Gastrocnemius medialis (tissue), 4 donors: ENCODE measurements around the gene EOMES. TPM values are rescaled to one million over a fixed set of nuclear protein-coding genes. Genes with fewer than 3 reads are reported as not detected.

Experiments used
- ATAC-seq, 2 donors: fragments of 150-250 bp; one replicate each; pipeline ENCODE4 v1.9.1; 2016
- DNase-seq, 2 donors: peaks; one replicate each; pipeline ENCODE4 v3.0.0-alpha.2; 2019
- H3K27ac ChIP-seq, 4 donors: fragments of 200-600 bp; sonication (generic); 1 replicate in 1 of 4; 2 replicates in 3 of 4; pipeline ENCODE4 v1.5.1; 2016 to 2018; ENCODE audit warnings: mild to moderate bottlenecking in 2 of 4, moderate library complexity in 1 of 4
- H3K27me3 ChIP-seq, 3 donors: fragments of 200-600 bp; sonication (generic) in 2 of 3; 1 replicate in 1 of 3; 2 replicates in 2 of 3; pipeline versions ENCODE4 v1.5.1 to v1.6.0; 2016 to 2019; ENCODE audit warnings: mild to moderate bottlenecking in 1 of 3, moderate library complexity in 1 of 3
- H3K36me3 ChIP-seq, 2 donors: fragments of 200-600 bp; sonication (generic) in 1 of 2; one replicate each; pipeline ENCODE4 v1.5.1; 2017 to 2018
- H3K4me1 ChIP-seq, 2 donors: fragments of 200-600 bp; sonication (generic) in 1 of 2; one replicate each; pipeline ENCODE4 v1.5.1; 2016 to 2017; ENCODE audit warnings: mild to moderate bottlenecking in 2 of 2
- H3K4me3 ChIP-seq, 4 donors: fragments of 200-600 bp; sonication (generic) in 3 of 4; 1 replicate in 1 of 4; 2 replicates in 3 of 4; pipeline ENCODE4 v1.5.1; 2016 to 2019; ENCODE audit warnings: mild to moderate bottlenecking in 2 of 4
- H3K9me3 ChIP-seq, 3 donors: fragments of 200-600 bp; sonication (generic) in 2 of 3; 1 replicate in 1 of 3; 2 replicates in 2 of 3; pipeline ENCODE4 v1.5.1; 2016 to 2019
- POLR2A ChIP-seq, 2 donors: fragments of 450-650 bp; IDR thresholded peaks; one replicate each; pipeline ENCODE4 v1.6.1; 2017; ENCODE audit warnings: antibody characterized with exemption in 2 of 2, mild to moderate bottlenecking in 2 of 2, moderate library complexity in 2 of 2
- in situ Hi-C, 4 donors: fragments of 200-750 bp; cut with MboI; loops; one replicate each; pipeline versions ENCODE4 v1.15.0 to v1.8.0; 2017; ENCODE audit warnings: low sequenced_read_pairs in 4 of 4
- intact Hi-C: fragments of 100-400 bp; cut with DNase I; formaldehyde crosslinking; loops from one replicate; pipeline ENCODE4 v1.15.1; 2023; ENCODE audit warnings: low total_unique reads
- total RNA-seq, 4 donors: library from RNA; depleted of rRNA; stranded (reverse); fragments of >200 nt; gene quantifications; one replicate each; pipeline versions ENCODE4 v1.1.0 to v1.2.3, GENCODE V29; 2016
- TF ChIP-seq, protein P1 (sequence below), 5 experiments: fragments of 450-650 bp in 3 of 5; fragments of 200-600 bp in 2 of 5; sonication (generic) in 2 of 5; IDR thresholded peaks in 4 of 5; conservative IDR thresholded peaks in 1 of 5; 1 replicate in 4 of 5; 2 replicates in 1 of 5; pipeline ENCODE4 v1.5.1; 2016 to 2019; ENCODE audit warnings: antibody characterized with exemption in 5 of 5, mild to moderate bottlenecking in 3 of 5, moderate library complexity in 3 of 5

Gene EOMES
- total RNA-seq, 4 donors from 2014 or later, result not detected

DNA sequence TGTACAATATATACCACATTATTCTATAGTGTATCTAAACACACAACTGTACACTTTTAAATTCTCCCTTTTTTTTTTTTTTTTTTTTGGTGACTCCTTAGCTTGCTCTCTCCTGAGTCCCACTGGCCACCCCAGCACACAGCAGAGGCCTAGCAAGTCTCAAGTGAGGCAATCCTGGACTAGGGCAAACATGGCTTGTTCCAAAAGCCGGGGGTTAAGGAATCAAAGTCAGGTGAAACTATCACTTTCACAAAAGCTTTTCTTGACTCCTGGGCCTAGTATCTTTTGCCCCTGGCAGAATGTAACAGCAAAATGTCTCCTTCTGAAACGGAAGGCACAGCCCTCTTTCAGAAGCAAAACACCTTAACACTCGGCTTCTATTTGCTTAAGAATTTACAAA is 5.8 kb downstream of the EOMES start:
- TF ChIP-seq POLR2A (IDR thresholded peaks at IDR 0.05), result no peak
- TF ChIP-seq, protein P1, sequence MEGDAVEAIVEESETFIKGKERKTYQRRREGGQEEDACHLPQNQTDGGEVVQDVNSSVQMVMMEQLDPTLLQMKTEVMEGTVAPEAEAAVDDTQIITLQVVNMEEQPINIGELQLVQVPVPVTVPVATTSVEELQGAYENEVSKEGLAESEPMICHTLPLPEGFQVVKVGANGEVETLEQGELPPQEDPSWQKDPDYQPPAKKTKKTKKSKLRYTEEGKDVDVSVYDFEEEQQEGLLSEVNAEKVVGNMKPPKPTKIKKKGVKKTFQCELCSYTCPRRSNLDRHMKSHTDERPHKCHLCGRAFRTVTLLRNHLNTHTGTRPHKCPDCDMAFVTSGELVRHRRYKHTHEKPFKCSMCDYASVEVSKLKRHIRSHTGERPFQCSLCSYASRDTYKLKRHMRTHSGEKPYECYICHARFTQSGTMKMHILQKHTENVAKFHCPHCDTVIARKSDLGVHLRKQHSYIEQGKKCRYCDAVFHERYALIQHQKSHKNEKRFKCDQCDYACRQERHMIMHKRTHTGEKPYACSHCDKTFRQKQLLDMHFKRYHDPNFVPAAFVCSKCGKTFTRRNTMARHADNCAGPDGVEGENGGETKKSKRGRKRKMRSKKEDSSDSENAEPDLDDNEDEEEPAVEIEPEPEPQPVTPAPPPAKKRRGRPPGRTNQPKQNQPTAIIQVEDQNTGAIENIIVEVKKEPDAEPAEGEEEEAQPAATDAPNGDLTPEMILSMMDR (IDR thresholded peaks at IDR 0.05 in 4 of 5, conservative IDR thresholded peaks at IDR 0.05 in 1 of 5), result no peak
- Histone ChIP-seq H3K36me3 (no peaks in the 10 kb centered on the region), H3K27me3 (peaks cover 70 to 98% (median 75%) of the 10 kb centered on the region in 3 donors), H3K4me1 (peaks cover 10 to 30% of the 10 kb centered on the region in 2 donors), H3K9me3 (no peaks in the 10 kb centered on the region), H3K4me3 (no peak overlapping the region), H3K27ac (no peak overlapping the region)
- intact Hi-C loops, result no loop called here
- ATAC-seq (no peak), DNase-seq (no peak)
- in situ Hi-C loops, result loop anchor here (10.0 to 25.0 kb wide), 4 partner anchors 546 to 608 kb away; no protein-coding TSS in a partner anchor

DNA sequence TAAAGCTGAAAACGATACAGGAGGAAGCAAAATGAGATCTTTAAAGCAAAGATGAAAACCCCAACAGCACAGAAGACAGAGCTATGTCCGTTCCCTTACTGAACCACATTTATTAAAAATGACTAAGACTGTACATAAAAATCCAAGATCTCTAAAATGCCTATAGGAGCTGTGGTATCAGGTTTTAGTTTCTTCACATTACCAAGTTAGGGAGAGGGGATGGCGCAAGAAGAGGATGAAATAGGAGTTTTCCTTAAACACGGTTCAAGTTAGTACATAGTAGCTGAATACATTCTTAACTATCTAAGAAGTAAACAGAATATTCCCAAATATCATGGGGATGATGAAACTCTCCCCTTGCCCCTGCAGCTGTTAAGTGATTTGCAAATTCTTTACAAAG is 6.3 kb downstream of the EOMES start:
- peaks cover 10 to 26% of the 10 kb centered on the region in 2 donors for H3K4me1 ChIP-seq
- no peaks in the 10 kb centered on the region for H3K9me3 ChIP-seq
- in situ Hi-C loops, result loop anchor here (10.0 to 25.0 kb wide), 4 partner anchors 546 to 609 kb away; no protein-coding TSS in a partner anchor
- no peak overlapping the region for H3K4me3 ChIP-seq
- TF ChIP-seq, protein P1 (IDR thresholded peaks at IDR 0.05 in 4 of 5, conservative IDR thresholded peaks at IDR 0.05 in 1 of 5), result no peak
- H3K27me3 ChIP-seq, result peaks cover 66 to 96% (median 71%) of the 10 kb centered on the region in 3 donors
- no peak for DNase-seq
- intact Hi-C loops, result no loop called here
- no peak for ATAC-seq
- no peak overlapping the region for H3K27ac ChIP-seq
- H3K36me3 ChIP-seq, result no peaks in the 10 kb centered on the region

DNA sequence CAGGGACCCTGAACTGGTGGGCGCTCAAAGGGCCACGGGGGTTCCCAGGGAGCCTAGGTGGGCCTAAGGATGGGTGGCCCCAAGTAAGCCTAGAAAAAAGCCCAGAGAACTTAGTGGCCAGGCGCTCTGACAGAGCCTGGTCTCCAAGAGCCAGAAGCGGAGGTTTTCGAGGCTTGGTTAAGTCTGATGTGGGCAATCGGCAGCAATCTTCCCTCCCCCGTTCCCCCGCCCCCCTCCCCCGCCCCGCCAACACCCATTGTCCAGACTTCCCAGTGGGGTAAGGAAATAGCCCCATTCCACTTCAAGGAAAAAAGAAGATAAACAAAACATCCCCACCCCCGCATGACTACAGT is 6.7 kb downstream of the EOMES start:
- TF ChIP-seq, protein P1 (IDR thresholded peaks at IDR 0.05 in 4 of 5, conservative IDR thresholded peaks at IDR 0.05 in 1 of 5), result no peak
- no peak for TF ChIP-seq POLR2A (IDR thresholded peaks at IDR 0.05)
- ATAC-seq (no peak), DNase-seq (no peak)
- H3K9me3 ChIP-seq, result no peaks in the 10 kb centered on the region
- H3K27ac ChIP-seq, result no peak overlapping the region
- H3K4me1 ChIP-seq, result peaks cover 10 to 23% of the 10 kb centered on the region in 2 donors
- intact Hi-C loops, result no loop called here
- H3K27me3 ChIP-seq, result peaks cover 61 to 92% (median 69%) of the 10 kb centered on the region in 3 donors
- in situ Hi-C loops, result loop anchor here (10.0 to 25.0 kb wide), 4 partner anchors 547 to 609 kb away; no protein-coding TSS in a partner anchor
- H3K36me3 ChIP-seq, result no peaks in the 10 kb centered on the region
- H3K4me3 ChIP-seq, result no peak overlapping the region

DNA sequence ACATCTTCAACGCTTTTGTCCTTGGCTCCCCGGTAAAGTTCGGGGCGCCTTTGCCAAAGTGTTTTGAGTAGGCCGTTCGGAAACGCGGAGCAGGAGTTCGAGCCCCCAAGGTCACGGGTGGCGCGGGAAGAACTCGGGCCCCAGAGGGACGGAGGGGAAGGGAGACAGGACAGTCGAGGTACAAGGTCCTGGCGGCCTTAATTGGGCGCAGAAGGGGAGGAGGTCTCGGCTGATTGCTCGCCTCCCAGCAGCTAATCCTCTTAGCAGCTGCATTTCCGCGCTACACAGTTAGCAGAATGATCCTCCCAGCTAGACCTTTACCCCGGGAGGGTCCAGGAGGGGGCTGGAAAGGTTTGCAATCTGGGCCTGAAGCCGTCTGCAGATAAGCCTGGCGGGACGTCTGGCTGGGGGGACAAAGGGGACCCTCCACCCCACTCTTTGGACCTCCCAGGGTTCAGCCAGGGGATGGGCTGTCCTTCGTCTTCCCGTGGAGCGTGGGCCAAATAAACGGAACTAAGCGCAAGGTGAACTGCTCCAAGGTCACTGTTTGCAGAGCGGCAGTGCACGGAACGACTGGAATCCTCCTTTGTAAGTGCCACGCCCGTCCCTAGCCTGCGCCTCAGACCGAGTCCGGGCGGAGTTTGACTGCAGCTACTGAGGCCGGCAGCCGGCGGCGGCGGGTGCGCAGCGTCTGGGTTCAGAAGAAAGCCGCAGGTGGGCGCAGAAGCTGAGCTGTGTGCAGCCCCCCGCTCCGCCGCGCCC is 7.2 kb downstream of the EOMES start:
- Histone ChIP-seq H3K4me1 (peaks cover 10 to 23% of the 10 kb centered on the region in 2 donors), H3K27me3 (peaks cover 57 to 86% (median 67%) of the 10 kb centered on the region in 3 donors), H3K9me3 (no peaks in the 10 kb centered on the region), H3K36me3 (no peaks in the 10 kb centered on the region), H3K27ac (no peak overlapping the region), H3K4me3 (no peak overlapping the region)
- in situ Hi-C loops (loop anchor here (10.0 to 25.0 kb wide), 4 partner anchors 547 to 610 kb away; no protein-coding TSS in a partner anchor), intact Hi-C loops (loop anchor here (5.0 kb wide), 1 partner anchor 612 kb away; no protein-coding TSS in a partner anchor)
- DNase-seq (no peak), ATAC-seq (no peak)
- TF ChIP-seq POLR2A (IDR thresholded peaks at IDR 0.05), result no peak
- TF ChIP-seq, protein P1 (IDR thresholded peaks at IDR 0.05 in 4 of 5, conservative IDR thresholded peaks at IDR 0.05 in 1 of 5), result no peak
